Pancreas (tissue), 10 donors: Measurements from ENCODE around the gene NADK2. TPM values are rescaled to one million over a fixed set of nuclear protein-coding genes. Genes with fewer than 3 reads are reported as not detected.
A peak's percentile ranks its signal among the peaks of the same experiment; 100 is the strongest.

Experiments used
- ATAC-seq, 4 donors: fragments of 200-7000 bp; cut with Tn5 transposase; one replicate each; pipeline versions ENCODE4 v1.8.0 to v1.9.1; 2020; ENCODE audit warnings: mild to moderate bottlenecking in 4 of 4, moderate library complexity in 4 of 4
- DNase-seq, 6 donors: peaks; one replicate each; pipeline ENCODE4 v3.0.0-alpha.2; 2020
- FAIRE-seq: peaks from 2 replicates; lab custom pipeline; 2012; peaks lifted over from hg19 to GRCh38; lab: Jason Lieb, UNC
- H3K27ac ChIP-seq, 4 donors: fragments of 200-600 bp; sonication (generic); 1 replicate in 3 of 4; 2 replicates in 1 of 4; pipeline versions ENCODE4 v1.5.0 to v1.8.0; 2020
- H3K27me3 ChIP-seq, 4 donors: fragments of 200-600 bp; one replicate each; pipeline ENCODE4 v1.8.0; 2021
- H3K36me3 ChIP-seq, 3 donors: fragments of 200-600 bp; sonication (generic) in 1 of 3; one replicate each; pipeline versions ENCODE4 v1.5.0 to v1.8.0; 2020 to 2021
- H3K4me1 ChIP-seq, 3 donors: fragments of 200-600 bp; one replicate each; pipeline ENCODE4 v1.8.0; 2021
- H3K4me3 ChIP-seq, 4 donors: fragments of 200-600 bp; sonication (generic) in 2 of 4; one replicate each; pipeline versions ENCODE4 v1.5.0 to v1.8.0; 2020 to 2021
- H3K9me3 ChIP-seq, 4 donors: fragments of 200-600 bp; one replicate each; pipeline ENCODE4 v1.8.0; 2021
- WGBS, 2 donors: extraction: QIAGEN DNeasy Blood & Tissue Kit; methylation state at CpG; one replicate each; pipeline ENCODE4 v1.1.7; 2013; 5-methylcytosine and 5-hydroxymethylcytosine counted together
- intact Hi-C, 3 donors: fragments of 100-400 bp; cut with DNase I; formaldehyde crosslinking; loops; one replicate each; pipeline versions ENCODE4 v1.11.1 to v1.14.2; 2022
- polyA plus RNA-seq, 2 donors: library from polyadenylated mRNA; stranded (reverse); fragments of 200-250 nt; gene quantifications; one replicate each; pipeline ENCODE4 v1.2.3, GENCODE V29; 2013
- total RNA-seq, 6 donors: library from RNA; stranded (reverse); fragmentation: NEBNext Ultra II Directional in 4 of 6; extraction: Animal tissue kit (Norgen Biotek cat#: 25700) in 4 of 6; gene quantifications; one replicate each; pipeline versions ENCODE4 v1.2.1 to v1.2.4, GENCODE V29; 2021 to 2023
- TF ChIP-seq, protein P1 (sequence below), 4 donors: fragments of 200-600 bp; sonication (generic) in 3 of 4; IDR thresholded peaks; one replicate each; pipeline versions ENCODE4 v1.5.0 to v1.8.0; 2021; ENCODE audit warnings: antibody characterized with exemption in 4 of 4
- donor health status: healthy with polysubstance abuse.
- donor health status: DM: no; HTN: no; CAD: no; lungs with moderate emphysema.
- donor health status: DM: no; HTN: no; CAD: no.
- donor health status: control.
- donor health status: control.
- donor health status: Bipolar disorder and iron deficiency.
- donor health status: DM: yes; HTN: yes; CAD: no.
- donor health status: DM: no; HTN: no; CAD: no.
- donor health status: DM: no; HTN: no; CAD: no.
- donor health status: DM: yes; HTN: yes; CAD: no.

NADK2 gene
- total and polyA plus RNA-seq, 8 donors = 8.6 to 34.1 (median 29.3) TPM

DNA sequence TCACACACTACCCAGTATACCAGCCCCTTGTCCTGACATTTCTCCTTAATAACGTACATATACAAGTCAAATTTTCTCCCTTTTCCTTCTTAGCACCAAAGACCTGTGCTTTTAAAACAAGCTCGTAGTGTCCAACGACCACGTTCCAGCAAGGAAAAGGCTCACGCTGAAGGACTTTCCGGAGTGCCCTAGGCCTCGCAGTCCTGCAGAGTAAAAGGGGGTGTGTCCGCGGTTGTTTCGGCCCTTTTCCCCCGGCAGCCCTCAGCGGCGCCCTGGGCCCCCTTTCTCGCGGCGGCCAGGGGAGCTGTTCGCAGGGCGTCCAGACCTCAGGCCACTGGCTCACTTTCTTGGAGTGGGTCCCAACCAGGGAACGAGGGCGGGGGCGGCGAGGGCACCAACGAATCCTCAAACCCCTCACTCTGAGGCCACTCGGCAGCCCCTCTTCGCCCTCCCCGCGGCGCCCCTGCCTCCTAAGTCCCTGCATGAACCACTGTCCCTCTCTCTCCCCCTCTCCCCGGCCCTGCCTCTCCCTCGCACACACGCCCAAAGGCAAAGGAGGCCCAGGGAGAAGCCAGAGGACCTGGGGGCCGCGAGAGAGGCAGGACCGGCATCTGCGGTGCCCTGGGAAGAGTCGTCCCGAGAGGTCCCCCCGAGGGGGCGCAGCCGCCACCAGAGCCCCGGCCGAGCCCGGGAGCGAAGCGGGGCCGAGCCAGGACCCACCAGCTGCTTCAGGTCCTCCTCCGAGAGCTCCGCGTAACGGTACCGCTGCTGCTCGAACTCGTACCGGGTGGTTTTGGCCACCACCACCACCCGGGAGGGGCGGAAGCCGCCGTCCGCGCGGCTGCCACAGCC lies 720 bp downstream of the NADK2 start:
- intact Hi-C loops = no loop called here
- WGBS, 2 donors = 0% methylated on average over 47 to 61 of the region's 61 CpGs

DNA sequence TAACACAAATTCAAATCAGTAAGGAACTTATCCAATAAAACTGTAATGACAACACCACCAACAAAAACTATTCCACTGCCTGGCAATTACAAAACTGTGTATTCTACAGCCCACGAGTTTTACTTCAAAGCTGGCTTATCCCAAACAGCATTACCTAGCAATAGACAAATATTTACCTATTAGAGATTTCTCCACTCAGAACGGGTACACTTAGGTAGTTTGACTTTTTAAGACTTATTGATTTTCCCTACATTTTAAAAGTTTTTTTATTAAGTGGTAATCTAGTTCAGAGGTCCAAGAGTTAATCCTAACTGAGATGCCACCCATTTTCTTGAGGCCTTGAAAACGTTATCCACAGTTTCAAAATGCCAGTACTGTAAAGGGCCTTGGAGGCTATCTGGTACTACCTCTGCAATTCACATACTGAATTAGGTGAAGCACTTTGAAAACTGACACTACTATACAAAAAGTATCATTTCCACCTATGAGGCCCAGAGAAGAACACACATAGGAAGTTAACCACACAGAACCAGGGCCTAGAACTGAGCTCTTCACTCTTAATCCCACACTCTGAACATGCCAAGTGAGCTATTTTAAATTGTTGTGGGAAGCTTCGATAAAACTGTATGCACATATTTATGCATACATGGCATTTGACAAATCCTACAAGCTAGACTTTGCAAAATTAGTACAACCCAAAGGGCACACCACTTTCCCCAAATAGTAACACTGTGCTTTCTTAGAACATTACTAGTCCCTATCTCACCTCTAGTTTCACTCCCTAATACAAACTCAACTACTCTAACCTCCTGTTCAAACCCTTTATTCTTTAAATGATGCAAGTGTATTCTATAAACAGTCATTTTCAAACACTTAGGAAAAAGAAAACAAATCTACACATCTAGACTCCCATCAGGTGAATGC lies 2.1 kb downstream of the NADK2 start:
- no peaks in the 10 kb centered on the region for H3K36me3 ChIP-seq
- no peaks in the 10 kb centered on the region for H3K9me3 ChIP-seq
- FAIRE-seq (no peak), ATAC-seq (peak in 3 of 4 donors; percentile 5 to 9 (median 5)), DNase-seq (peak in 1 of 6 donors; percentile 23)
- WGBS, 2 donors = 13 to 14% methylated on average over 4 of the region's 4 CpGs
- H3K27me3 ChIP-seq = no peaks in the 10 kb centered on the region
- peaks cover 9 to 47% (median 39%) of the 10 kb centered on the region in 3 donors for H3K4me1 ChIP-seq
- TF ChIP-seq, protein P1, sequence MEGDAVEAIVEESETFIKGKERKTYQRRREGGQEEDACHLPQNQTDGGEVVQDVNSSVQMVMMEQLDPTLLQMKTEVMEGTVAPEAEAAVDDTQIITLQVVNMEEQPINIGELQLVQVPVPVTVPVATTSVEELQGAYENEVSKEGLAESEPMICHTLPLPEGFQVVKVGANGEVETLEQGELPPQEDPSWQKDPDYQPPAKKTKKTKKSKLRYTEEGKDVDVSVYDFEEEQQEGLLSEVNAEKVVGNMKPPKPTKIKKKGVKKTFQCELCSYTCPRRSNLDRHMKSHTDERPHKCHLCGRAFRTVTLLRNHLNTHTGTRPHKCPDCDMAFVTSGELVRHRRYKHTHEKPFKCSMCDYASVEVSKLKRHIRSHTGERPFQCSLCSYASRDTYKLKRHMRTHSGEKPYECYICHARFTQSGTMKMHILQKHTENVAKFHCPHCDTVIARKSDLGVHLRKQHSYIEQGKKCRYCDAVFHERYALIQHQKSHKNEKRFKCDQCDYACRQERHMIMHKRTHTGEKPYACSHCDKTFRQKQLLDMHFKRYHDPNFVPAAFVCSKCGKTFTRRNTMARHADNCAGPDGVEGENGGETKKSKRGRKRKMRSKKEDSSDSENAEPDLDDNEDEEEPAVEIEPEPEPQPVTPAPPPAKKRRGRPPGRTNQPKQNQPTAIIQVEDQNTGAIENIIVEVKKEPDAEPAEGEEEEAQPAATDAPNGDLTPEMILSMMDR (IDR thresholded peaks at IDR 0.05) = no peak
- H3K27ac ChIP-seq = peak overlapping the region; percentile 66 to 100 (median 99)
- intact Hi-C loops = no loop called here
- H3K4me3 ChIP-seq = peak overlapping the region in 3 of 4 donors; percentile 87 to 98 (median 98)

More for the DNA sequence above, 720 bp downstream of the NADK2 start:
- Histone ChIP-seq H3K27ac (peak overlapping the region; percentile 98 to 100 (median 99)), H3K36me3 (no peaks in the 10 kb centered on the region), H3K27me3 (no peaks in the 10 kb centered on the region), H3K4me1 (peaks cover 9 to 37% (median 30%) of the 10 kb centered on the region in 3 donors), H3K4me3 (peak overlapping the region; percentile 87 to 98 (median 92)), H3K9me3 (no peaks in the 10 kb centered on the region)
- FAIRE-seq (no peak), ATAC-seq (peak; percentile 27 to 59 (median 44)), DNase-seq (peak; percentile 61 to 87 (median 70))
- TF ChIP-seq, protein P1 (IDR thresholded peaks at IDR 0.05) = no peak

DNA sequence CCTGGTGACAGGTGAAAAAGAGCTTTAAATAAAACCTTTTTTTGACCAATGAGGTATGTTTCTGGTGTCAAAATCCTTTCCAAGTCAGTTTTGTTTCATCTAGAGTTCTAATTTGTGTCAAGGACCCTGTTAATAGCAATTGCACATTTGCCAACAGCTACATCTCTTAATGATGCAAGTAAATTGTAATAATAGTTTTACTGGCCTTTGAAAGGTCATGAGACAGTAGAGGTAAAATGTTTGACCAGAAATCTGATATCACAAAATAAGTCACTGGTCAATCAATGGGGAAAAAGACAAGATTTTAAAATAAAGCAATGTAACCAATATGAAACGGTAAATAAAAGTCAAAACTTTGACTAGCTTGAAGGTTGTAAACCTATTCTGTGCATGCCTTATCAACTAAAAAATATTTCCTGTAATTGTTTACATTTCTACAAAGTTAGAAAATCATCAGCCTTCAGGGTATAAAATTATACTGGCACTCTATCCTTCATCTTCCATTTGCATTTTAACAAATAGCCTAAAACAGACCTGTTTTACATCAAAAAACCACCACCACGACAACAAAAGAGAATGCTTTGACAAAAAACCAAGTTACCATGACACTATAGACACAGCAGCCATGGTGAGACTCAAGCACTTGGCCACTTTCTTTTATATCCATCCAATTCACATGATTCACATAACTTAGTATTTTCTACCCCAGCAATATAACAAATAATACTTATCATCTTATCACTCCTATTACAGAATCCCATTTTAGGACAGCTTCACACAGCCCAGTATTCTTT lies 3.0 kb downstream of the NADK2 start:
- DNase-seq = no peak
- H3K9me3 ChIP-seq = no peaks in the 10 kb centered on the region
- H3K36me3 ChIP-seq = no peaks in the 10 kb centered on the region
- WGBS, 2 donors = 22 to 26% methylated on average over 2 of the region's 2 CpGs
- ATAC-seq = no peak
- FAIRE-seq = no peak
- H3K27me3 ChIP-seq = no peaks in the 10 kb centered on the region
- TF ChIP-seq, protein P1 (IDR thresholded peaks at IDR 0.05) = no peak
- peak overlapping the region in 1 of 4 donors; percentile 98 for H3K4me3 ChIP-seq
- H3K4me1 ChIP-seq = peaks cover 9 to 50% (median 39%) of the 10 kb centered on the region in 3 donors
- peak overlapping the region; percentile 66 to 100 (median 99) for H3K27ac ChIP-seq
- intact Hi-C loops = no loop called here

DNA sequence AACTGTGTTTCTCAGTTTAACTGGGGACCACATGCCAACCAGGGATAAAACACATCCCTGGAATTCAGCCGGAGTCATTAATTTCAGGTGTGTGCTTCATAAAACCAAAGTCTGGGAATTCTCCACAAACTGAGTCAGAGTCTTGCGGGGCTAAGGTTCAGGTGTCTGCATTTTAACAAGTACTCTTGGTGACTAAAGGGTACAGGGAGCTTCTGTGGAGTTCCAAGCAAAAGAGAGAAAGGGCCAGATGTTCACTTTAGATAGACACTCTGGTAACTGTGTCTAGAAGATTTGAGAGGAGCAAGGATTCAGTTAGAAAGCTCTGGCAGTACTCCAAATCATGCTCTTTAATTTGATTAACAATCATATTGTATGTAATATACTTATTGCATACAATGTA lies 4.0 kb downstream of the NADK2 start:
- H3K27me3 ChIP-seq = no peaks in the 10 kb centered on the region
- no peak for FAIRE-seq
- TF ChIP-seq, protein P1 (IDR thresholded peaks at IDR 0.05) = no peak
- no peak for DNase-seq
- peaks cover 9 to 50% (median 43%) of the 10 kb centered on the region in 3 donors for H3K4me1 ChIP-seq
- H3K36me3 ChIP-seq = no peaks in the 10 kb centered on the region
- WGBS, 2 donors = 81 to 88% methylated on average over 2 of the region's 2 CpGs
- no peaks in the 10 kb centered on the region for H3K9me3 ChIP-seq
- no peak overlapping the region for H3K4me3 ChIP-seq
- no peak for ATAC-seq
- intact Hi-C loops = no loop called here
- H3K27ac ChIP-seq = peak overlapping the region in 1 of 4 donors; percentile 100
